Lower leg skin (tissue), 4 donors: ENCODE results near the gene ASTL. TPM values are rescaled to one million over a fixed set of nuclear protein-coding genes. Genes with fewer than 3 reads are reported as not detected.

Experiments used
- DNase-seq, 2 donors: peaks; one replicate each; pipeline ENCODE4 v3.0.0-alpha.2; 2019; ENCODE audit warnings: low spot score in 2 of 2
- H3K4me3 ChIP-seq: fragments of 200-600 bp; sonication (generic); 2 replicates; pipeline ENCODE4 v1.5.1; 2017; ENCODE audit warnings: mild to moderate bottlenecking, low read depth; ENCODE audit not compliant: poor library complexity, severe bottlenecking
- POLR2A ChIP-seq, 2 donors: fragments of 450-650 bp; IDR thresholded peaks; one replicate each; pipeline ENCODE4 v1.6.1; 2016 to 2017; ENCODE audit warnings: antibody characterized with exemption in 2 of 2, mild to moderate bottlenecking in 1 of 2, moderate library complexity in 1 of 2
- WGBS, 2 donors: methylation state at CpG; one replicate each; pipeline ENCODE4 v1.1.5; 2018; 5-methylcytosine and 5-hydroxymethylcytosine counted together
- intact Hi-C: fragments of 100-400 bp; cut with DNase I; formaldehyde crosslinking; loops from one replicate; pipeline ENCODE4 v1.15.0; 2023; ENCODE audit warnings: low total_unique reads
- total RNA-seq, 4 donors: library from RNA; depleted of rRNA; stranded (reverse); fragments of >200 nt; gene quantifications; one replicate each; pipeline ENCODE4 v1.1.0, GENCODE V29; 2016
- TF ChIP-seq, protein P1 (sequence below), 3 donors: fragments of 450-650 bp; IDR thresholded peaks; one replicate each; pipeline ENCODE4 v1.5.1; 2016; ENCODE audit warnings: antibody characterized with exemption in 3 of 3, mild to moderate bottlenecking in 3 of 3, moderate library complexity in 2 of 3

The ASTL gene
- total RNA-seq, 4 donors from 2014 or later = 0.20 to 1.8 (median 0.63) TPM; not detected in 1

DNA sequence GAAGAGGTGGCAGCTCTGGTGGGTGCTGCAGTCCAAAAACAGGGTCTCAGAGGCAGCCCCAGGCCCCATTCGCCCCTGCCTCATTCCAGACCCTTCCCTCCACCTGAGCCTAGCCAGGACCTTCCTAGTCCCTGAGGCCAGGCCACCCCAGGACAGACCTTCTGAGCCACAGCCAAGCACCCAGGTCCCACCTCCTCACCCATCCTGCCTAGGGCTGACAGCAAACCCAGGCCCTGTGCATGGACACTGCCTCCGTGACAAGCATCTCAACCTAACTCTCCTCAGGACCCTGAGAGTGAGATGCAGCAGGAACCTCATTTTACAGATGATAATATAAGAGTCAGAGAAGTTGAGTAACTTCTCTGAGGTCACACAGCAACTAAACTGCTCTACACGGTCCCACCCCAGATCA lies 37.4 kb downstream of the ASTL start:
- 89 to 100% methylated on average over 3 of the region's 3 CpGs for WGBS, 2 donors
- DNase-seq = peak in 1 of 2 donors; percentile 29

DNA sequence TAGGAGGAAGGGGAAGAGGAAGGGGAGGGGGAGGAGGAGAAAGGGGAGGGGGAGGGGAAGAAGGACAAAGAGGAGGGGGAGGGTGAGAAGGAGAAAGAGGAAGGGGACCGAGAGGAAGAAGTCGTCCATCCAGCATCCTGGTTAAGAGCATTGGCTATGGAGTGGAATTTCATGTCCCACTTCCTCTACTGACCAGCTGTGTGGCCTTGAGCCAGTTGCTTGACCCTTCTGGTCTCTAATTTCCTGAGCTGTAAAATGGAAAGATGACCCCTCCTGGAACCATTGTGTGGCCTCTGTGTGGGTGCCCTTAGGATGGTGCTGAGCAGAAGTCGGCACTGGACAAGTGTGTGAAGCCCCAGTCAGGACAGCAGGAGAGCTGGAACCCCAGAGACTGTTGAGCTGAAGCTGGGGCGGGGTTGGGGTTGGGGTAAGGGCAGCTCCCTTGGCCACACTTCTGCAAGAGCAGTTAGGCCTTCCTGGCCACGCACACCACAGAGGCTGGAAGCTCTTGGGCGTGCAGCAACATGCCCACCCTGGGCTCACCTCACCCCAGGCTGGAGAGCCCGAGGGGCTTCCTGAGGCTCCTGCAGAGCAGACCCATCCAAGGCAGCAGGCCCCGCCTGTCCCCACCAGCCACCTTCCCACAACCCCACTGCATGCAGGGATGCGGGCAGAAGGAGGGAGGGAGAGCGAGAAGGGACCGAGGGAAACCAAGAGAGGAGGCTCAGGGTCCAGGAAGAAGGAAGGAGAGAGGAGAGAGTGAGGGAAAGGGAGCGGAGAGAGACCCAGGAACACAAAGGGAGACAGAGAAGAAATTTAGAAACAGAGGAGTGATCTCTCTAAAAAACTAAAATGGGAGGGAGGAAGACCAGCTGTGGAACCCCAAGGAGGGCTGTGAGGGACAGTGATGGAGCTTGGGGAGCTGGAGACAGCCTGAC lies 38.2 kb downstream of the ASTL start:
- TF ChIP-seq, protein P1, sequence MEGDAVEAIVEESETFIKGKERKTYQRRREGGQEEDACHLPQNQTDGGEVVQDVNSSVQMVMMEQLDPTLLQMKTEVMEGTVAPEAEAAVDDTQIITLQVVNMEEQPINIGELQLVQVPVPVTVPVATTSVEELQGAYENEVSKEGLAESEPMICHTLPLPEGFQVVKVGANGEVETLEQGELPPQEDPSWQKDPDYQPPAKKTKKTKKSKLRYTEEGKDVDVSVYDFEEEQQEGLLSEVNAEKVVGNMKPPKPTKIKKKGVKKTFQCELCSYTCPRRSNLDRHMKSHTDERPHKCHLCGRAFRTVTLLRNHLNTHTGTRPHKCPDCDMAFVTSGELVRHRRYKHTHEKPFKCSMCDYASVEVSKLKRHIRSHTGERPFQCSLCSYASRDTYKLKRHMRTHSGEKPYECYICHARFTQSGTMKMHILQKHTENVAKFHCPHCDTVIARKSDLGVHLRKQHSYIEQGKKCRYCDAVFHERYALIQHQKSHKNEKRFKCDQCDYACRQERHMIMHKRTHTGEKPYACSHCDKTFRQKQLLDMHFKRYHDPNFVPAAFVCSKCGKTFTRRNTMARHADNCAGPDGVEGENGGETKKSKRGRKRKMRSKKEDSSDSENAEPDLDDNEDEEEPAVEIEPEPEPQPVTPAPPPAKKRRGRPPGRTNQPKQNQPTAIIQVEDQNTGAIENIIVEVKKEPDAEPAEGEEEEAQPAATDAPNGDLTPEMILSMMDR (IDR thresholded peaks at IDR 0.05) = no peak
- DNase-seq = peak in 1 of 2 donors; percentile 69
- 69 to 78% methylated on average over 10 to 12 of the region's 12 CpGs for WGBS, 2 donors
- H3K4me3 ChIP-seq = no peak overlapping the region
- intact Hi-C loops = no loop called here

More for the DNA sequence above, 37.4 kb downstream of the ASTL start:
- no peak for TF ChIP-seq POLR2A (IDR thresholded peaks at IDR 0.05)
- TF ChIP-seq, protein P1 (IDR thresholded peaks at IDR 0.05) = no peak
- intact Hi-C loops = no loop called here
- H3K4me3 ChIP-seq = no peak overlapping the region

DNA sequence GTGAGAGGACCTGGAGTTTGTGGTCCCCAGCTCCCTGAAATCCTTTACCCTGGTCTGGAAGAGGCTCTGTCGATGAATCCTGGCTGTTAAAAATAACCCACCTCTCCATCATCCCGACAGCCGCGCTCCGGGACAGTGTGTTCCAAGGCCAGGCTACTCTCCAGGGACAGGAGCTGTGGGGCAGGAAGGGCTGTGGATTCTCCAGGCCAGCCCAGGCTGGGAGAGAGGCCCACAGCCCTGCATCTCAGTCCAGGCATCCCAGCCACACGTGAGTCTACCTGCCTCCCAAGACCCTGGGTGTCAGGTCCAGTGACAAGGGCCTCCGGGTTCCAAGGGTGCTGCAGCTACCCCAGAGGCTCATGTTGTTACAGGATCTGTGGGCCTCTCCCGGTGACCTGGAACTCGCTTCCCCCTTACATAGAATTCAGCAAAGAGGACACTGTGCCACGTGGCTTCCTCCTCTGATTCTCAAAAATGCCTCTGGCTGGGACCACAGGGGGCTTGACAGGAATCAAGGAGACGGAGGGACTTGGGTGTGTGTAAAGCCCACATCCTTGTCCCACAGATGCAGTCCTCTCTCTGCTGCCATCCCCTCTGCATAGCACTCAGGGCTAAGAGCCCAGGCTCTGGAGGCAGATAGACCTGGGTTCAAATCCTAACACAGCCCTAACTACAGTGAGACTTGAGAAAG lies 39.3 kb downstream of the ASTL start:
- no peak for TF ChIP-seq POLR2A (IDR thresholded peaks at IDR 0.05)
- TF ChIP-seq, protein P1 (IDR thresholded peaks at IDR 0.05) = no peak
- peak; percentile 9 to 78 for DNase-seq
- WGBS, 2 donors = 83% methylated on average over 7 to 11 of the region's 11 CpGs
- intact Hi-C loops = no loop called here
- H3K4me3 ChIP-seq = no peak overlapping the region

DNA sequence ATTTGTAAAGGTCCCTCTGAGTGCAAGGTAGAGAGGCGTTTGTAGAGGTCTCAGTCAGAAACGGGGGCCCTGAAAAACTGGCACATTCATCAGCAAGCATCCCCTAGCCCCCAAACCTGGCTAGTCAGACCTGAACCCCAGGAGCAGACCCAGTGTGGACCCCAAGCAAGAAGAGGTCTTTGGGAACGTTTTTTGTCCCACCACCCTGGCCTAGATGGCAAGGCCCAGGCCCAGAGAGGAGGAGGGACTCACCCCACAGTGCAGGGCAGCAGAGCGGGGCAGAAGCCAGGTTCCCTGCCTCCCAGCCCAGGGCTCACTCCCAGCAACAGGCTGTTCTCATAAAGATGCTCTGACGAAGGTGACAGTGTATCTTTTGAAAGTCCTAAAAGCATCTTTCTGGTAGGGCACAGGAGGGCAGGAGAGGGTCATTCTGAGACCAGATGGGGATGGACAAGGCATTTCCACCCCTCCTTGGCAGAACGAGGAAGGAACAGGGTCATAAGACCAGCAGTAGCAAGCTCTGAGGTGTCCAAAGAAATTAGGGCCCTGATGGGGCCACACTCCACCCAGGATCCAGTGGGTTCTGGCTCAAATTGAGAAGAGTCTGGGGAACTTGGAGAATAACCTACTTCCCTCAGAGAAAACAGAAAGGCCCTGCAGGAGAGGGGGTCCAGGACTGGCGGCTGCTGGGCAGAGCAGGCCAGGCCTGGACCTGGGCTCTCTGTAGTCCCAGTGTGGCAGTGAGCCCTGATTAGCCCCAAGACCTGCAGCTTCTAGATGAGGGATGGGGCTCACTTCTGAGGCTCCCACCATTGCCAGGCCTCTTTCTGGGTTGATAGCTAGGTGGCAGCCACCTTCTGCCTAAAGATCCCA lies 40.1 kb downstream of the ASTL start:
- no peak overlapping the region for H3K4me3 ChIP-seq
- intact Hi-C loops = no loop called here
- 82 to 84% methylated on average over 7 of the region's 7 CpGs for WGBS, 2 donors
- no peak for TF ChIP-seq POLR2A (IDR thresholded peaks at IDR 0.05)
- TF ChIP-seq, protein P1 (IDR thresholded peaks at IDR 0.05) = no peak
- DNase-seq = peak in 1 of 2 donors; percentile 54

DNA sequence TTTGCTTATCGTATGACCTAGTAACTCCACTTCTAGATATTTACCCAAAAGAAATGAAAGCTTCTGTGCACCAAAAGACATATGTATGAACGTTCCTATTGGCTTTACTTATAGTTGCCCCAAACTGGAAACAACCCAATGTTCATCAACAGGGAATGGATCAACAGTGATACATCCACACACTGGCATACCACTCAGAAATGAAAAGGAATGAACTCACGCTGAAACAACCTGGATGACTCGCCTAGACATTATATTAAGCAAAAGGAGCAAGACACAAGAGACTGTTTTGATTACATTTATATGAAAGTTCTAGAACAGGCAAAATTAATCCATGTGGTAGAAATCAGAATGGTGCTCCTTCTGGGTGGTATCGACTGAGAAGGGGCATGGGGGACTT lies 40.9 kb downstream of the ASTL start:
- no peak for DNase-seq
- intact Hi-C loops = no loop called here
- no peak overlapping the region for H3K4me3 ChIP-seq
- TF ChIP-seq, protein P1 (IDR thresholded peaks at IDR 0.05) = no peak
- TF ChIP-seq POLR2A (IDR thresholded peaks at IDR 0.05) = no peak
- 85 to 87% methylated on average over 5 of the region's 5 CpGs for WGBS, 2 donors
